ENCODE results near the gene KCNK10. TPM values are rescaled to one million over a fixed set of nuclear protein-coding genes. Genes with fewer than 3 reads are reported as not detected.

The KCNK10 gene
- total and polyA plus RNA-seq, 2 experiments from 2014 or later, result not detected

DNA sequence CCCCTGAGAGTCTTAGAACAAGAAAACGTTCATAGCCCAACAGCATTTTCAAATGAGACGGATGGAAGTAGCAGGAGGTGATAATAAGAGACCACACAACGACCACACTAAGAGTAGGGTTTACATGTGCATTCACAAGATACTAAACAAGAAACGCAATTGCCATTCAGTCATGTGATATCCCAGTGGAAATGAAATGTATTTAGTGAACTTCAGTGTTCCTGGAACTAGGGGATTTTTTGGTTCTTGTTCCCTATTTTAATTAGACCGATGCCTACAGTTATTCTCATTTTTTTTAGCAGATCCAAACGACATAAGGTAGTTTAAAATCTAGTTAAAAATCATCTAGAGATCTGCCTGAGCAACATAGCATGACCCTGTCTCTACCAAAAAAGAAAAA is 168.1 kb downstream of the KCNK10 start:
- Histone ChIP-seq H3K9me2 (ENCODE audit: insufficient read depth) (no peaks in the 10 kb centered on the region), H3K27me3 (replicated peaks; ENCODE audit: insufficient read depth) (no peaks in the 10 kb centered on the region), H3K9me3 (ENCODE audit: low read depth) (no peaks in the 10 kb centered on the region), H3K36me3 (ENCODE audit: low read depth) (no peaks in the 10 kb centered on the region), H3K4me2 (ENCODE audit: unreplicated experiment) (no peak overlapping the region), H4K20me1 (ENCODE audit: insufficient read depth) (no peaks in the 10 kb centered on the region), H3F3A (ENCODE audit: insufficient read depth) (no peaks in the 10 kb centered on the region), H2AFZ (no peak overlapping the region), H3K9ac (no peak overlapping the region), H3K4me3 (no peak overlapping the region), H3K27ac (no peak overlapping the region), H3K4me1 (ENCODE audit: insufficient read depth) (no peaks in the 10 kb centered on the region), H3K79me2 (ENCODE audit: insufficient read depth) (no peaks in the 10 kb centered on the region)
- no peak for TF ChIP-seq EZH2 (IDR thresholded peaks at IDR 0.05; ENCODE audit: insufficient read depth, poor library complexity, severe bottlenecking)
- TF ChIP-seq EZH2phosphoT487 (IDR thresholded peaks at IDR 0.05; ENCODE audit: insufficient read depth, low read depth), result no peak
- 32 to 38% methylated on average over 6 of the region's 6 CpGs for WGBS, 2 experiments (ENCODE audit: low coverage in 1 of 2, low lambda C conversion rate in 2 of 2, missing lambda C conversion rate in 2 of 2)
- in situ Hi-C loops (cut with MboI), result no loop called here
- no peak for DNase-seq

DNA sequence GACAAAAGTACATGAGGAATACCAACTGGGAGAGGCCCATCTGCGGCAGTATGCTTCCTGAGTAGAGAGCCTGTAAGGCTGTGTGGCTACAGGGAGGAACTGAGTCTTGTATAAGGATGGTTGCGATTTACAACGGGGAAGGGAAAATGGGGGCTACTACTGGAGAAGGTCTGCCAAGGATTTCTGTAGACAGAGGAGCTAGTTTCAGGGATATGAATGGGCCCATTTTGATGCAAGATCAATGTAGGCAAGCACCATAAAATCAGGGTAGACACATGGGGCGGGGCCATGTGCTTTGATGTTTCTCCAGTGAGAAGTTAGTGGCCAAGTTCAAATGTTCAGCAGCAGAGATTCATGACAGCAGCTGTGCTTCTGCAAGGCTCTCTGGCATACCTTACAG is 168.7 kb downstream of the KCNK10 start:
- TF ChIP-seq EZH2phosphoT487 (IDR thresholded peaks at IDR 0.05; ENCODE audit: insufficient read depth, low read depth), result no peak
- 57 to 59% methylated on average over 4 of the region's 4 CpGs for WGBS, 2 experiments (ENCODE audit: low coverage in 1 of 2, low lambda C conversion rate in 2 of 2, missing lambda C conversion rate in 2 of 2)
- no peaks in the 10 kb centered on the region for H4K20me1 ChIP-seq (ENCODE audit: insufficient read depth)
- no peak overlapping the region for H3K4me2 ChIP-seq (ENCODE audit: unreplicated experiment)
- H3K79me2 ChIP-seq (ENCODE audit: insufficient read depth), result no peaks in the 10 kb centered on the region
- no peaks in the 10 kb centered on the region for H3K9me2 ChIP-seq (ENCODE audit: insufficient read depth)
- H2AFZ ChIP-seq, result no peak overlapping the region
- H3K27ac ChIP-seq, result no peak overlapping the region
- H3F3A ChIP-seq (ENCODE audit: insufficient read depth), result no peaks in the 10 kb centered on the region
- H3K9me3 ChIP-seq (ENCODE audit: low read depth), result no peaks in the 10 kb centered on the region
- H3K27me3 ChIP-seq (replicated peaks; ENCODE audit: insufficient read depth), result no peaks in the 10 kb centered on the region
- no peak overlapping the region for H3K9ac ChIP-seq
- H3K36me3 ChIP-seq (ENCODE audit: low read depth), result no peaks in the 10 kb centered on the region
- no peaks in the 10 kb centered on the region for H3K4me1 ChIP-seq (ENCODE audit: insufficient read depth)
- no peak overlapping the region for H3K4me3 ChIP-seq
- no peak for DNase-seq
- in situ Hi-C loops (cut with MboI), result no loop called here

DNA sequence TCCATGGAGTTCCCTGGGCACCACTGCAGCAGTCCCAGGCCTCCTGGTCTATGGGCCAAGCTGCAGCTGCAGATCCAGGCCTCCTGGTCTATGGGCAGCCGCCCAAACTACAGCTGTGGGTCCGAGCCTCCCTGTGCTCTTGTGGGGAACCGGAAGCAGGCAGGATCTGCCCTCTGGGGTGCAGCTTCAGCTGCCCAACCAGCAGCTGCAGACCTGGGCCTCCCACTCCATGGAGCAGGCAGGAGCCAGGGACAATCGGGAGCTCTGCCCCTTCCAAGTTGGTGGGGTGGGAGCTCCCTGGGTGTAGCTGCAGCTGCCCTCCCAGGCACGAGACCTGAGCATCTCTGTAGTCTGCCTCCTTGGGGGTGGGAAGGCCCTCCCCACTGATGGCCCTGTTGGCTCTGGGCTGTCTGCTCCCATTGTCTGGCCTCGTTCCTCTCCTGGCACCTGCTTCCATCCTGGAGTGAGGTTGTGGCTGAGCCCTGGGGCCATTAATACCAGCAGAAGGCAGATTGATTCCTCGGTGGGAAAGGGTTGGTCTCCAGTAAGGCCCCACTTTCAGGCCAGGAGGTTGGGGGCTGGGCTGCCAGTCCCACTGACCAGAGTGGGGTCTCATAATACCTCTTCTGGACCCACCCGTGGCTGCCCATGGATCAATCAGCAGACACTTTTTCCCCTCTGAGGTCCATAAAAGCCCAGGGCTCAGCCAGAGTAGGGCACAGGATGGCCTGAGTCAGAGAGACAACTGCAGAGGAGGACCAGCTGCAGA is 176.0 kb downstream of the KCNK10 start:
- Histone ChIP-seq H3K9ac (no peak overlapping the region), H3K9me2 (ENCODE audit: insufficient read depth) (no peaks in the 10 kb centered on the region), H3F3A (ENCODE audit: insufficient read depth) (no peaks in the 10 kb centered on the region), H3K9me3 (ENCODE audit: low read depth) (no peaks in the 10 kb centered on the region), H3K27ac (no peak overlapping the region), H3K79me2 (ENCODE audit: insufficient read depth) (no peaks in the 10 kb centered on the region), H3K4me1 (ENCODE audit: insufficient read depth) (no peaks in the 10 kb centered on the region), H2AFZ (no peak overlapping the region), H3K4me2 (ENCODE audit: unreplicated experiment) (no peak overlapping the region), H3K27me3 (replicated peaks; ENCODE audit: insufficient read depth) (no peaks in the 10 kb centered on the region), H3K4me3 (no peak overlapping the region), H4K20me1 (ENCODE audit: insufficient read depth) (no peaks in the 10 kb centered on the region), H3K36me3 (ENCODE audit: low read depth) (no peaks in the 10 kb centered on the region)
- TF ChIP-seq EZH2 (IDR thresholded peaks at IDR 0.05; ENCODE audit: insufficient read depth, poor library complexity, severe bottlenecking) (no peak), EZH2phosphoT487 (IDR thresholded peaks at IDR 0.05; ENCODE audit: insufficient read depth, low read depth) (no peak)
- DNase-seq, result no peak
- in situ Hi-C loops (cut with MboI), result no loop called here
- 33 to 43% methylated on average over 7 to 8 of the region's 8 CpGs for WGBS, 2 experiments (ENCODE audit: low coverage in 1 of 2, low lambda C conversion rate in 2 of 2, missing lambda C conversion rate in 2 of 2)

- H3K27ac ChIP-seq, result no peak overlapping the region
- no peaks in the 10 kb centered on the region for H4K20me1 ChIP-seq (ENCODE audit: insufficient read depth)
- no peak for DNase-seq
- 59% methylated on average over 2 of the region's 2 CpGs for WGBS, 2 experiments (ENCODE audit: low coverage in 1 of 2, low lambda C conversion rate in 2 of 2, missing lambda C conversion rate in 2 of 2)
- H3K36me3 ChIP-seq (ENCODE audit: low read depth), result no peaks in the 10 kb centered on the region
- H3K4me3 ChIP-seq, result no peak overlapping the region
- H3K9me2 ChIP-seq (ENCODE audit: insufficient read depth), result no peaks in the 10 kb centered on the region
- in situ Hi-C loops (cut with MboI), result no loop called here
- no peaks in the 10 kb centered on the region for H3F3A ChIP-seq (ENCODE audit: insufficient read depth)
- no peak overlapping the region for H2AFZ ChIP-seq
- H3K9ac ChIP-seq, result no peak overlapping the region
- no peaks in the 10 kb centered on the region for H3K27me3 ChIP-seq (replicated peaks; ENCODE audit: insufficient read depth)
- H3K4me2 ChIP-seq (ENCODE audit: unreplicated experiment), result no peak overlapping the region
- TF ChIP-seq EZH2phosphoT487 (IDR thresholded peaks at IDR 0.05; ENCODE audit: insufficient read depth, low read depth) (no peak), EZH2 (IDR thresholded peaks at IDR 0.05; ENCODE audit: insufficient read depth, poor library complexity, severe bottlenecking) (no peak)
- H3K9me3 ChIP-seq (ENCODE audit: low read depth), result no peaks in the 10 kb centered on the region
- H3K4me1 ChIP-seq (ENCODE audit: insufficient read depth), result no peaks in the 10 kb centered on the region
- H3K79me2 ChIP-seq (ENCODE audit: insufficient read depth), result no peaks in the 10 kb centered on the region
Observed at GRCh38 chr14:88143810-88144209, 179.3 kb downstream of the KCNK10 start.

All from GM23248 (cell line).